Muscle layer of duodenum (tissue), 2 donors: ENCODE data around the gene DLST.
"Not testable (repeated sequence)": the region's sequence is repeated elsewhere in the genome, so short reads cannot be mapped to it uniquely, and the experiment has no call there.

Experiments
- H3K27ac ChIP-seq: one replicate; pipeline ENCODE4 v1.7.0; 2013; ENCODE audit warnings: mild to moderate bottlenecking, low read length
- H3K27me3 ChIP-seq: one replicate; pipeline ENCODE4 v1.7.0; 2013; ENCODE audit warnings: low read depth, mild to moderate bottlenecking, control low read depth, low read length
- H3K36me3 ChIP-seq, 2 donors: one replicate each; pipeline ENCODE4 v1.7.0; 2013; ENCODE audit warnings: low read length in 2 of 2, control low read depth in 1 of 2, mild to moderate bottlenecking in 1 of 2; ENCODE audit not compliant: insufficient read depth in 2 of 2, control insufficient read depth in 1 of 2
- H3K4me1 ChIP-seq, 2 donors: one replicate each; pipeline ENCODE4 v1.7.0; 2013; ENCODE audit warnings: low read length in 2 of 2, mild to moderate bottlenecking in 2 of 2, control low read depth in 1 of 2, moderate library complexity in 1 of 2; ENCODE audit not compliant: insufficient read depth in 2 of 2, control insufficient read depth in 1 of 2
- H3K4me3 ChIP-seq, 2 donors: one replicate each; pipeline ENCODE4 v1.7.0; 2013; ENCODE audit warnings: low read length in 2 of 2, low read depth in 1 of 2, mild to moderate bottlenecking in 1 of 2
- H3K9me3 ChIP-seq, 2 donors: one replicate each; pipeline ENCODE4 v1.7.0; 2013; ENCODE audit warnings: low read length in 2 of 2, control low read depth in 1 of 2, mild to moderate bottlenecking in 1 of 2; ENCODE audit not compliant: control insufficient read depth in 1 of 2
- donor health status: healthy.

The DLST gene

DNA sequence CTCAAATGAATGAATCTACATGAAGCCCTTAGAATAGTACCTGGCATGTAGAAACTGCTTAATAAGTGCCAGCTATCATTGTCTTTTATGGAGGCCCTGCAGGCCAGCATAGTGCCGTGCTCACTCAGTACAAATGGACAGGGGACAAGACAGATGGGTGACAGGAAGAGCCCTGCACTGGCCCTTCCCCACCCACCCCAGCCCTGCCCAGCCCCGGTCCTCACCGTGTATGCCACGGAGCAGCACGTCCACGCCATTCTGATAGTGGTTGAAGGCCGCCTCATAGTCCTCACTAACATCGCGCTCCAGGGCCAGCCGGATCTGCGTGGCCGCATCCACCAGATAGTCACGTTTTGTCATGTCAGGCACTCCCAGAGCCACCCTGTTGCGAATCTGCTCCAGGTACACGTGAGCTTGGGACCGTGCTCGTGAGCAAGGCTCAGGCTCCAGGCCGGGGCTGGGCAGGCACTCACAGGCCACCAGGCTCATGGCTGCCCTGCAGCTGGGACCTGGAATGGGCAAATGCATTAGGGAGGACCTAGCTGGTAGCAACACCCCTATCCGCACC, 39.4 kb downstream of the DLST start:
- no peaks in the 10 kb centered on the region for H3K27me3 ChIP-seq
- no peaks in the 10 kb centered on the region for H3K9me3 ChIP-seq
- no peak overlapping the region for H3K4me3 ChIP-seq
- peaks cover 0 to 21% of the 10 kb centered on the region in 2 donors for H3K4me1 ChIP-seq
- no peak overlapping the region for H3K27ac ChIP-seq
- H3K36me3 ChIP-seq, result no peaks in the 10 kb centered on the region

DNA sequence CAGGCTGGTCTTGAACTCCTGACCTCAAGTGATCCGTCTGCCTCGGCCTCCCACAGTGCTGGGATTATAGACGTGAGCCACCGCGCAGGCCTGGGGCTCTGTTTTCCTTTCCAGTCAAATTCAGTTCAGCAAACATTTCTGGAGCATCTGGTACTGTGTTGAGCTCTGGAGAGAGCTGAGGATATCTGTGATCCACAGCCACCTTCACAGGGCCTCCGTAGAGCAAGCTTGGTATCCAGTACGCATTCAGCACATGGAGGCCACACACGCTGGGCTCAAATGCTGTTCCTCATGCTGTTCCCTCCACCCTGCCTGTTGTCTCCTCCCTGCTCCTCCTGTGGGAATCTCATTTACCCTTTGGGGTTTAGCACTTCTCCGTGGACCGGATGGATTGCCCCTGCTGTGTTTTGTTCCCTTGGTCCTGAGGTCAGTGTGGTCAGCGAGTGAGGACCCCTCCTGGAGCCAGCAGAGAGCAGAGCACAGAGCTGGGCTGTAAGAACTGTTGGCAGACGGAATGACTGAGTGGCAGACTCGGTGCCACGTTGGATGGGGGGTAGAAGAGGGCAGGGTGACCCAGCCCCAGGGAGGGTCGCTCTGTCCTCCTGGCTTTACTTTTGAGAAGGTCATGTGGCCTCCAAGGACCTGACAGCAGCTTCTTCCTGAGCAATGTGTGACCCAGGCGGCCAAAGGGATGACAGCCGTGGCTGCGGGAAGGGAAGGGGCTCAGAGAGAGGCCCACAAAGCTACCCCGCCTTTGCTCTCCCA, 40.5 kb downstream of the DLST start:
- H3K9me3 ChIP-seq, result no peaks in the 10 kb centered on the region
- H3K4me3 ChIP-seq, result peak overlapping the region; percentile 39 to 73
- no peaks in the 10 kb centered on the region for H3K27me3 ChIP-seq
- H3K4me1 ChIP-seq, result peaks cover 0 to 15% of the 10 kb centered on the region in 2 donors
- no peak overlapping the region for H3K27ac ChIP-seq
- H3K36me3 ChIP-seq, result no peaks in the 10 kb centered on the region

- Histone ChIP-seq H3K36me3 (no peaks in the 10 kb centered on the region), H3K4me1 (peaks cover 0 to 9% of the 10 kb centered on the region in 2 donors), H3K4me3 (peak within 1 kb of the TSS; percentile 39 to 73), H3K9me3 (no peaks in the 10 kb centered on the region), H3K27ac (no peak within 1 kb of the TSS), H3K27me3 (no peaks in the 10 kb centered on the region)
Measured at GRCh38 chr14:74922752-74923401, 41.2 kb downstream of the DLST start, which contains the start of gene RPS6KL1. Gene RPS6KL1, minus strand, starts transcription at chr14:74923260. Its CDS starts 1,719 bp downstream, at chr14:74921541.

DNA sequence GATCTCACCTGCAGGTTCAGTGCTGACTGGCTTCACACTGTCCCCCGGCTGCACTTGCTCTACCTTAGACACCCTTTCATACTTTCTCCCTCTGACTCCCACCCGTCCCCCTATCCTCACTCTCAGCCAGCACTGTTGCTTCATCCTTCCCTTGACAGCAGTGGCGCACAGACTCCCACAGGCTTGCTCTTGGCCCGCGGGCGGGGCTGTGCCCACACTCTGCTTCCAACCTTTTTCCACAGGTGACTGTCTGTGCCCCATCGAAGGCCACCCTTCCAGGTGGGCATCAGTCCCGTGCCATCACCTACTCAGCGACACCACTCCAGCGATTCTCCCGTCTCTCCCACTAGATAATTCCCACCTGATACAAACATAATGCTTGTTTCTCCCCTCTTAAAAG, 42.3 kb downstream of the DLST start:
- Histone ChIP-seq H3K9me3 (no peaks in the 10 kb centered on the region), H3K4me3 (no peak overlapping the region), H3K27ac (no peak overlapping the region), H3K36me3 (no peaks in the 10 kb centered on the region), H3K4me1 (peaks cover 0 to 4% of the 10 kb centered on the region in 2 donors), H3K27me3 (no peaks in the 10 kb centered on the region)

DNA sequence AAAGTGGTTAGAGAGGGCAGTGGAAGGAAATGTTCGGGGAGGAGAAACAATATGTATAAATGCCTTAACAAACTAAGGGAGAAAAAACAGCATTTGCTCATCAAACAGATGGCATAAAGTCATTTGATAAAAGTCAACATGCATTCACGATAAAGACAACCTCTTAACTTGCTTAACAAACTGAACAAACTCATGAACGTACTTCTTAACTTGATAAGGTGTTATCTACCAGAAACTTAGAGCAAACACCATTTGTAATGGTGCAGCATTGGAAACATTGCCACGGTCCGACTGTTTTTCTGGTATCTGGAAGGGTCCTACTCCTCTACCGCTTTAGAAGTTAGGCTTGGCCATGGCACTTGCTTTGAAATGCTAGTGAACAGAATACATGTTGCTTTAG, 45.5 kb downstream of the DLST start:
- peaks cover 0 to 4% of the 10 kb centered on the region in 2 donors for H3K4me1 ChIP-seq
- H3K27ac ChIP-seq, result no peak overlapping the region
- H3K9me3 ChIP-seq, result no peaks in the 10 kb centered on the region
- H3K36me3 ChIP-seq, result no peaks in the 10 kb centered on the region
- H3K4me3 ChIP-seq, result no peak overlapping the region
- no peaks in the 10 kb centered on the region for H3K27me3 ChIP-seq

DNA sequence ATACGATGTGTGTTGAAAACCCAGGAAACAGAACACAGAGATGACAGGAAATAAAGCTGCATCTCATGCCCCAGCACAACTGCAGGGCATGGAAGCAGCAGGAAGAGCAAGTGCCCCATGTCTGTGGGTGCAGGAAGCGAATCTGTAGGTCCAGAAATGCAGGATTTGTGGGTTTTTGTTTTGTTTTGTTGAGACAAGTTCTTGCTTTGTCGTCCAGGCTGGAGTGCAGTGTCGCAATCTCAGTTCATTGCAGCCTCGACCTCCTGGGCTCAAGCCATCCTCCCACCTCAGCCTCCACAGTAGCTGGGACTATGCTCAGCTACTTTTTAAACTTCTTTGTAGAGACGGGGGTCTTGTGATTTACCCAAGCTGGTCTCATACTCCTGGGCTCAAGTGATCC, 47.5 kb downstream of the DLST start:
- H3K27me3 ChIP-seq, result no peaks in the 10 kb centered on the region
- H3K9me3 ChIP-seq, result no peaks in the 10 kb centered on the region
- H3K27ac ChIP-seq, result no peak overlapping the region
- no peak overlapping the region for H3K4me3 ChIP-seq
- no peaks in the 10 kb centered on the region for H3K36me3 ChIP-seq
- H3K4me1 ChIP-seq, result peaks cover 0 to 5% of the 10 kb centered on the region in 2 donors

GRCh38 chr14:74931744-74932143, 50.0 kb downstream of the DLST start:
- not testable (repeated sequence) for H3K4me3 ChIP-seq, H3K27me3 ChIP-seq, H3K36me3 ChIP-seq, H3K9me3 ChIP-seq, H3K27ac ChIP-seq
- peaks cover 0 to 11% of the 10 kb centered on the region in 2 donors for H3K4me1 ChIP-seq

- H3K36me3 ChIP-seq, result no peaks in the 10 kb centered on the region
- H3K27me3 ChIP-seq, result no peaks in the 10 kb centered on the region
- peaks cover 0 to 11% of the 10 kb centered on the region in 2 donors for H3K4me1 ChIP-seq
- H3K27ac ChIP-seq, result peak overlapping the region; percentile 49
- H3K4me3 ChIP-seq, result no peak overlapping the region
- H3K9me3 ChIP-seq, result no peaks in the 10 kb centered on the region
Measured at GRCh38 chr14:74932401-74932901, 50.7 kb downstream of the DLST start.

- not testable (repeated sequence) for H3K4me3 ChIP-seq, H3K36me3 ChIP-seq, H3K27me3 ChIP-seq, H3K9me3 ChIP-seq
- peaks cover 0 to 11% of the 10 kb centered on the region in 2 donors for H3K4me1 ChIP-seq
- peak overlapping the region; percentile 49 for H3K27ac ChIP-seq
Measured at GRCh38 chr14:74932936-74933335, 51.2 kb downstream of the DLST start.

DNA sequence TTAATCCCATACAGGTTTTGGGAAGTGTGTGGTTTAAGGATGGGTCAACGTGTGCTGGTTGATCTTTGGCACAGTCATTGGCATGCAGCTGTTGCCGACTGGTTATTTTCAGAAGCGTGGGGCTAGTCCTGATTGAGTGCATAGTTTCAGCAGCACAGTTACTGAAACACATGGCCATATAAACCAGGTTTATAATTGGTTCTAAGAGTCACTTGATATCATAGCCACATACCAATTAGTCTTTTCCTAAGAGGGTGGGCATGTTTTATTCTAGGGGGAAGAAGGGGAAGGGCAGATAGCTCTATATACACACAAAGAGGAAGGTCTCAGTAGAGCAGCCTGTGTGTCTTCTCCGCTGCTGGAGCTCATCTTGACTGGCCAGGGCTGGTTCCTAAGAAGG, 52.3 kb downstream of the DLST start:
- H3K4me3 ChIP-seq, result no peak overlapping the region
- no peak overlapping the region for H3K27ac ChIP-seq
- H3K36me3 ChIP-seq, result no peaks in the 10 kb centered on the region
- no peaks in the 10 kb centered on the region for H3K27me3 ChIP-seq
- H3K9me3 ChIP-seq, result no peaks in the 10 kb centered on the region
- peaks cover 0 to 12% of the 10 kb centered on the region in 2 donors for H3K4me1 ChIP-seq
